Stimulated activated CD8-positive, alpha-beta memory T cell treated with anti-CD3 and anti-CD28 coated beads, Interleukin-4, amount 100 ng/mL, for 24 hours (primary cell): ENCODE measurements around the gene FADS3.

ENCODE experiments used
- DNase-seq: peaks from one replicate; pipeline ENCODE4 v3.0.0-alpha.2; 2020; ENCODE audit warnings: low read depth

The FADS3 gene

GRCh38 chr11:61891331-61892084, at the start of gene FADS3:
Gene FADS3 (minus strand): TSS chr11:61891545. CDS start chr11:61891381, 164 bp downstream.
- DNase-seq, result peak; percentile 34

GRCh38 chr11:61940466-61940865, 49.1 kb upstream of the FADS3 start:
- no peak for DNase-seq

- no peak for DNase-seq
Observed at GRCh38 chr11:61935861-61936260, 44.5 kb upstream of the FADS3 start.

GRCh38 chr11:61930933-61931332, 39.6 kb upstream of the FADS3 start:
- no peak for DNase-seq

GRCh38 chr11:61928606-61929005, 37.3 kb upstream of the FADS3 start:
- no peak for DNase-seq

GRCh38 chr11:61927501-61927900, 36.2 kb upstream of the FADS3 start:
- no peak for DNase-seq

- no peak for DNase-seq
Observed at GRCh38 chr11:61926235-61926634, 34.9 kb upstream of the FADS3 start.

GRCh38 chr11:61925736-61926135, 34.4 kb upstream of the FADS3 start:
- no peak for DNase-seq

- no peak for DNase-seq
Observed at GRCh38 chr11:61924064-61924455, 32.7 kb upstream of the FADS3 start.

GRCh38 chr11:61923166-61924063, 32.1 kb upstream of the FADS3 start:
- DNase-seq, result no peak

- no peak for DNase-seq
Observed at GRCh38 chr11:61922539-61922938, 31.2 kb upstream of the FADS3 start.

- no peak for DNase-seq
Observed at GRCh38 chr11:61921446-61921845, 30.1 kb upstream of the FADS3 start.

GRCh38 chr11:61919705-61920631, 28.6 kb upstream of the FADS3 start:
- DNase-seq, result no peak

- no peak for DNase-seq
Observed at GRCh38 chr11:61918938-61919704, 27.8 kb upstream of the FADS3 start.

- DNase-seq, result no peak
Observed at GRCh38 chr11:61918251-61918937, 27.0 kb upstream of the FADS3 start.

- DNase-seq, result no peak
Observed at GRCh38 chr11:61917334-61918109, 26.2 kb upstream of the FADS3 start, which contains the start of gene RAB3IL1. Gene RAB3IL1 (minus strand): TSS chr11:61917566. CDS start chr11:61917367, 199 bp downstream.

- DNase-seq, result no peak
Observed at GRCh38 chr11:61916737-61917333, 25.5 kb upstream of the FADS3 start.

GRCh38 chr11:61914471-61915171, 23.3 kb upstream of the FADS3 start:
- no peak for DNase-seq
